ENCODE results near the gene EMCN.

EMCN gene

GRCh38 chr4:100516225-100516624 lies 1.6 kb downstream of the EMCN start:
- no peak for DNase-seq (ENCODE audit: low spot score)
- POLR2A ChIA-PET (ENCODE audit: low non-redundant PET) = no interaction called here
- no peak for TF ChIP-seq CTCF (conservative IDR thresholded peaks at IDR 0.05; ENCODE audit: low read depth)
- no peak overlapping the region for H3K27ac ChIP-seq
- CTCF ChIA-PET = no interaction called here

- TF ChIP-seq CTCF (conservative IDR thresholded peaks at IDR 0.05; ENCODE audit: low read depth) = no peak
- no peak for DNase-seq (ENCODE audit: low spot score)
- POLR2A ChIA-PET (ENCODE audit: low non-redundant PET) = no interaction called here
- no peak overlapping the region for H3K27ac ChIP-seq
- CTCF ChIA-PET = no interaction called here
Measured at GRCh38 chr4:100511896-100512295, 5.9 kb downstream of the EMCN start.

- H3K27ac ChIP-seq = no peak overlapping the region
- no peak for DNase-seq (ENCODE audit: low spot score)
- POLR2A ChIA-PET (ENCODE audit: low non-redundant PET) = no interaction called here
- TF ChIP-seq CTCF (conservative IDR thresholded peaks at IDR 0.05; ENCODE audit: low read depth) = no peak
- CTCF ChIA-PET = no interaction called here
Measured at GRCh38 chr4:100510551-100510950, 7.3 kb downstream of the EMCN start.

- POLR2A ChIA-PET (ENCODE audit: low non-redundant PET) = no interaction called here
- no peak for TF ChIP-seq CTCF (conservative IDR thresholded peaks at IDR 0.05; ENCODE audit: low read depth)
- H3K27ac ChIP-seq = no peak overlapping the region
- DNase-seq (ENCODE audit: low spot score) = no peak
- CTCF ChIA-PET = no interaction called here
Measured at GRCh38 chr4:100509386-100509785, 8.4 kb downstream of the EMCN start.

GRCh38 chr4:100508691-100509090 lies 9.1 kb downstream of the EMCN start:
- no peak overlapping the region for H3K27ac ChIP-seq
- no peak for DNase-seq (ENCODE audit: low spot score)
- ChIA-PET POLR2A (ENCODE audit: low non-redundant PET) (no interaction called here), CTCF (no interaction called here)
- no peak for TF ChIP-seq CTCF (conservative IDR thresholded peaks at IDR 0.05; ENCODE audit: low read depth)

- ChIA-PET POLR2A (ENCODE audit: low non-redundant PET) (no interaction called here), CTCF (interaction anchor here (0.6 to 0.7 kb wide), 3 partner anchors 14 to 1543 kb away, joined by 3 read pairs; partner anchors contain the start of gene EMCN)
- H3K27ac ChIP-seq = no peak overlapping the region
- DNase-seq (ENCODE audit: low spot score) = no peak
- no peak for TF ChIP-seq CTCF (conservative IDR thresholded peaks at IDR 0.05; ENCODE audit: low read depth)
Measured at GRCh38 chr4:100504086-100504874, 13.5 kb downstream of the EMCN start.
